NCI-H2107 treated with DMSO at 0.1 percent for 48 hours (cell line): ENCODE data around the gene CDK6.
"Not testable (repeated sequence)": the region's sequence is repeated elsewhere in the genome, so short reads cannot be mapped to it uniquely, and the experiment has no call there.

Experiments used
- DNase-seq: peaks from one replicate; lab custom pipeline; 2025; ENCODE audit not compliant: unreplicated experiment; lab: John Stamatoyannopoulos, UW

Gene CDK6

DNA sequence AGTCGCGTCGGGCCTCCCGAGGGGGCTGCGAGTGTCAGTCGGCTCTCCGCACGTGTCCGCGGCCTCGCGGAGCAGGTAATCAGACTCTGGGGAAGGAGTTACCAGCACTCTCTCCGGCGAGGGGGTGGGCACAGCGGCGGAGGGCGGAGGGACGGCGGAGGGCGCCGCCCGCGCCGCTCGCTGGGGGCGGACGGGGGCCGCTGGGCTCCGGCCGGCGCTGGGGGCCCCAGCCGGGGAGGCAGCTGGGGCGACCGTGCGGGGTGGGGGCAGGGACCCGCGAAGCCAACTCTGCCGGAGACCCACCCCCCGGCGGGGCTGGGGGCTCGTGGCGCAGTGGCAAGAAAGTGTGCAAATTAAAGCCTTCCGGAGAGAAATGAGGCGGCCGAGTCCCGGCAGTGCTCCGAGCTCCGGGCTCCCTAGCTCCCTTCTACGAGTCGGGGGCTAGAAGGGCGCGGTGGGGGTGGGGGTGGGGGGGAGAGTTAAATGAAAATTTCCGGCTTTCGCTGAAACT is at the start of gene CDK6:
Gene CDK6 (minus strand): TSS at position 85 of the 511 bp plus-strand sequence. CDS start 3,250 bp downstream, outside the sequence.
- no peak for DNase-seq

DNA sequence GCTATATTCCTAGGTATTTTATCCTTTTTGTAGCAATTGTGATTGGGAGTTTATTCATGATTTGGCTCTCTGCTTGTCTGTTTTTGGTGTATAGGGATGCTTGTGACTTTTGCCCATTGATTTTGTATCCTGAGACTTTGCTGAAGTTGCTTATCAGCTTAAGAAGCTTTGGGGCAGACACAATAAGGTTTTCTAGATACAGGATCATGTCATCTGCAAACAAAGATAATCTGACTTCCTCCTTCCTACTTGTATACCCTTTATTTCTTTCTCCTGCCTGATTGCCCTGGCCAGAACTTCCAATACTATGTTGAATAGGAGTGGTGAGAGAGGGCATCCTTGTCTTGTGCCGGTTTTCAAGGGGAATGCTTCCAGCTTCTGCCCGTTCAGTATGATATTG is 49.7 kb upstream of the CDK6 start:
- DNase-seq = not testable (repeated sequence)

DNA sequence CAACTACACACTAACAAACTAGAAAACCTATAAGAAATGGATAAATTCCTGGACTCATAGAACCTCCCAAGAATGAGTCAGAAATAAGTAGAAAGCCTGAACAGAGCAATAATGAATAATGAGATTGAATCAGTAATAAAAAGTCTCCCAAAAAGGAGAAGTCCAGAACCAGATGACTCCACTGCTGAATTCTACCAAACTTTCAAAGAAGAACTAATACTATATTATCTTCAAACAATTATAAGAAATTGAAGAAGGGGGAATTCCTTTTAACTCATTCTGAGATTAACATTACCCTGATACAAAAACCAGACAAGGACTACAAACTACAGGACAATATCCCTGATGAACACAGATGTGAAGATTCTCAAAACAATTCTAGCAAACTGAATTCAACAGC is 47.8 kb upstream of the CDK6 start:
- DNase-seq = no peak

DNA sequence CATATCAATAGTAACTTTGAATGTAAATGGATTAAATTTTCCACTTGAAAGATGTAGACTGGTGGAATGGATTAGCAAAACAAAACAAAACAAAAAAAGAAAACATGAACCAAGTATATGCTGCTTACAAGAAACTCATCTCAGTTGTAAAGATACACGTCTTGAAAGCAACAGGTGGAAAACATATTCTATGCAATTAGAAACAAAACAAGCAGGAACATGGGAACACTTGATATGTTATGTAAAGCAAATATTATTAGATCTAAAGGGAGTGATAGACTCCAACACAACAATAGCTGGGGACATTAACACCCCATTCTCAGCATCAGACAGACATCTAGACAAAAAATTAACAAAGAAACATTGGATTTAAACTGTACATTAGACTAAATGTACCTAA is 46.4 kb upstream of the CDK6 start:
- no peak for DNase-seq

DNA sequence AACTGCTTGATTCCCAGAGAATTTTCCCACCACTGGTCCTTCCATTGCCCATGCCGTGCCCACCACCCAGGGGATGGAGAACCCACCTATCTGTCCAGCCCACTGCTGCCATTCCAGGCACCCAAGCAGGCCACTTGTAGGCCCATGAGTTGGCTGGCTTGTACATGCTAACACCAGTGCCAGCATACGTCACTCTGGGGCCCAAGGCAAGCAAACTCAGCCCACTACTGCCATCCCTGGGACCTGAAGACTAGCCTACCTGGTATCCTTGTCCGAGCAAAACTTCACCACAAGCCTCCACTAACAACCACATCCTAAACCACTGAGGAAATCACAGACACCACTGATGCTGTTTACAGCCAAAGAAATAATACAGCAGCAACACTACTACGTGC is 44.7 kb upstream of the CDK6 start:
- DNase-seq = no peak

DNA sequence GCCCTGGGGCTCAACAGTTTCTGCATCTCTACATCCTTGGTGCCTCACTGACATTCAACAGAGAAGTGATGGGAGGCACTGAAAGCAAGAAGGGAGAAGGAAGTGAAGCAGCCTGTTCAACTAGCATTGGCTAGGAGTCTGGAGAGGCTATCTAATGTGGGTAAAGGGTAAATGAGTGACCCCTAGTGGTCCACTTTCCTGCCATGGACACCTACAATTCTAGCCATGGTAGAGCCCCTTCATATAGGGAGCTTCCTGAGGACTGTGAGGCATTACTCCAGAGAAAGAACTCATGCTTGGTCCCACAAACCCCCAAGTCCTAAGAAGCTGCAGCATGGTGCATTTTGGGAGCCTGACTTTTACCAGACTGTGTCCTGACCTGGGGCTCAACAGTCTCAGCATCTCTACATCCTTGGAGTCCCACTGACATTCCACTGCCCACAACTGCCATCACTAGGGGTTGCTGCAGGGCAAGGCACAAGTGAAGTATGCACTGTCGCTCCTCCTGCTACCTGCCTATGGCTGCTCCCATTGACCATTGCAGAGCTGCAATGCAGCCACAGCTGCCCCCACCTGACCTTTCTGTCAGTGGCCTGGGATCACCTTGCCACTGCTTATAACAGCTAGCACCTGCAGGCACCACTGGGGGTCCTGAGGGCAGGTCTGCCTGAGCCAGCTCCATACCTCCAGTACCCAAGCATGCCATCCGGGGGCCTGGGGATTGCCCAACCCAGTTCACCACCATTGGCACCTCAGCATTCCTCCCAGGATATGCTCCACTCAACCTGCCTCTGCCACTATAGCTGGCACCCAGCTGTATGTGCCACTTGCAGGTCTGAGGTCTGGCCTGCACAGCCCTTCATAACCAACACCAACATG is 44.1 kb upstream of the CDK6 start:
- DNase-seq = peak; percentile 3

DNA sequence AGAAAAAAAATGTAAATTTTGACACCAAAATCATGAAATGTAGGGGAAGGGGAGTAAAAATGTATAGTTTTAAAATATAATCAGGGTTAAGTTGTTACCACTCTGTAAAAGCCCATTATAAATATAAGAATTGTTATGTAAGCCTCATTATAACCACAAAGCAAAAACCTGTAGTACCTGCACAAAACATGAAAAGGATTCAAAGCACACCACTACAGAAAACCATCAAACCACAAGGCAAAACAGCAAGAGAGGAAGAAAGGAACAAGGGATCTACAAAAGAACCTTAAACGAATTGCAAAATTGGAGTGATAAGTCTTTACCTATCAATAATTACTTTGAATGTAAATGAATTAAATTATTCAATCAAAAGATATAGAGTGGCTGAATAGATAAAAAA is 41.0 kb upstream of the CDK6 start:
- DNase-seq = no peak

DNA sequence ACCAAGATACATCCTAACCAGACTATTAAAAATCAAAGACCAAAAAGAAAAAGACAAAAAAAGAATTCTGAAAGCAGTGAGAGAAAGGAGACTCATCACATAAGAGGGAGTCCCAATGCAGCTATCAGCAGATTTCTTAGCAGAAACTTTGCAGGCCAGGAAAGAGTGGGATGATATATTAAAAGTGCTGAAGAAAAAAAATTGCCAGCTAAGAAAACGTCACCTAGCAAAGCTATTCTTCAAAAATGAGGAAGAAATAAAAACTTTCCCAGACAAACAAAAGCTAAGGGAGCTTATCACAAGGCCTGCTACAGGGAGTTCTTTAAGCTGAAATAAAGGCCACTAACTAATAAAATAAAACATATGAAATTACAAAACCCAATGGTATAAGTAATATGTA is 40.5 kb upstream of the CDK6 start:
- no peak for DNase-seq

DNA sequence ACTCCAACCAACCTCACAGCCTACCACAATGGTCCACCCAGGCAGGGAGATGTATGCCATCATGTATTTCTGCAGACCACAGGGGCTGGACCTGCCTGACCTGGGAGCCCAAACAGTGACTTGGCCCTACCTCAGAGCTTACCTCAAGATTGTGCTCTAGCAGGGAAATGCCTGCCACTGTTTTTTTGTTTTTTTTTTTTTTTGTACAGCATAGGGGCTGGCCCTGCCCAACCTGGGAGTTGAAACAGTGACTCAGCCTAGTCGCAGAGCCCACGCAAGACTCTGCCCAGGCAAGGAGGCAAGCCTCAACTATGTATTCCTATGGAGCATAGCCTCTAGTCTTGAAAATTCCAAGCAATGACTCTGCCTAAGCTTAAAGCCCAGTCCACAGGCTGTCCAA is 39.3 kb upstream of the CDK6 start:
- no peak for DNase-seq

DNA sequence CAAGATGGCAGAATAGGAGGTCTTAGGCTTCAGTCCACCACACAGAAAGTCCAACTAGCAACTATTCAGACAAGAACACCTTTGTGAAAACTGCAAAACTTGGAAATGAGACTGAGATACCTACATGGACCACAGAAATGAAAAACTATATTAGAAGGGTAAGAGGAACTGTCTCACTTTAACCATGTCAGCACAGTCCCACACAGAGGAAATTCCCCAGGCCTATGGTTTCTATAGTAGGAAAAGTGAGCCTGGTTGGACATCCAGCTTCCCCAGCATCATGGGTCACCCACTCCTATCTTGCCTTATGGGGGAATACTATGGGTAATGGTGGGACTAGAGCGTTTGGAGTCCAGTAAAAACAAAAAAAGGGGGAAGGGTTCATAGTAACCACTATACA is 38.8 kb upstream of the CDK6 start:
- DNase-seq = no peak

DNA sequence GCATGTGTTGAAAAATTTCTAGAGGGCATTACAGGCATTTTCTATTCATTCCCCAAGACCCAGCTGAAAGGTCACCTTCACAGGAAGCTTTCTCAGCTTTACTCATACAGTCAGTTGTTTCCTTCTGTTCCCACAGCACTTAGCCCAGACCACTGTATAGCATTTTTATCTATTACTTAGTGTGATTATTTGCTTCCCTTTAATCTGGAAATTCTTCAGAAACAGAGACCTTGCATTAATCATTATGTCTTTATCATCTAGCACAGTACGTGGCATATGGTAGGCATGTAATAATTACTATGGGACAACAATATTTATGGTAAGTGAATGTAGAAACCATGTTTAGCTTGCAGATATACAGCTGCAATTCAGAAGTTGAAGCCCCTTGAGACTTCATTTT is 38.2 kb upstream of the CDK6 start:
- no peak for DNase-seq

DNA sequence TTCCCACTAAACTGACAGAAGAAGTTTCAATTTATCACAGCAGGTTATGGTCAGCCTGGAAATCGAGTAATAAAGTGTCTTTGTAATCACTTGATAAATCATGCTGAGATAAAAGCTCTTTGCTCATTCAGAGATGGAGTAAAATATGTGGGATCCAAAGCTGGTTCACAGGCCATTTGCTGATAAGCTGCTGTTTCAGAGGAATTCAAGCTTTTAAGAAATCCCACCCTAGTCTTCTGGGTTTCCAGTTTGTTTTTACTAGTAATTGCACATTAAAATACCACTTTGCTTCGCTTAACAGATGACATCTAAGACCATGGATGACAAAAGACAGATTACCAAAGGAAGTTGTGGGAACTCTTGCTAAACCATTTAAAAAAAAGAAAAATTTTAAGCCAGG is 37.4 kb upstream of the CDK6 start:
- no peak for DNase-seq

DNA sequence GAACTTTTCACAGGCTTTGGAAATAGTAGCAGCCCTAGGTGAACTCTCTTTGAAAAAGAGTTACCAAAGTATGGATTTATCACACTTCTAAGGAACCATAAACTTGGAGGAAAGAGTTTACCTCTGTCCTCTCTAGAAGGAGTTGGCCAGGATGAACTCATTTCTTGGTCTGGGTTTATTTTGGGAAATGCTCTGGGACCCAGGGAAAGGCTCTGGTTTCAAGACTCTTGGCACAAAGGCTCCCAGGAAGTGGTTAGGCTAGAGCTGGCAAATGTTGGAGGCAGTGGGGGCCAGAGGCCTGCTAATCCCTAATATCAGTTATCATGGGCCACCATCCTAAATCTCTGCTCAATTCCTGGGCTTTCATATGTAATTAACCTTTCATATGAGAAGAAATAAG is 36.3 kb upstream of the CDK6 start:
- no peak for DNase-seq

DNA sequence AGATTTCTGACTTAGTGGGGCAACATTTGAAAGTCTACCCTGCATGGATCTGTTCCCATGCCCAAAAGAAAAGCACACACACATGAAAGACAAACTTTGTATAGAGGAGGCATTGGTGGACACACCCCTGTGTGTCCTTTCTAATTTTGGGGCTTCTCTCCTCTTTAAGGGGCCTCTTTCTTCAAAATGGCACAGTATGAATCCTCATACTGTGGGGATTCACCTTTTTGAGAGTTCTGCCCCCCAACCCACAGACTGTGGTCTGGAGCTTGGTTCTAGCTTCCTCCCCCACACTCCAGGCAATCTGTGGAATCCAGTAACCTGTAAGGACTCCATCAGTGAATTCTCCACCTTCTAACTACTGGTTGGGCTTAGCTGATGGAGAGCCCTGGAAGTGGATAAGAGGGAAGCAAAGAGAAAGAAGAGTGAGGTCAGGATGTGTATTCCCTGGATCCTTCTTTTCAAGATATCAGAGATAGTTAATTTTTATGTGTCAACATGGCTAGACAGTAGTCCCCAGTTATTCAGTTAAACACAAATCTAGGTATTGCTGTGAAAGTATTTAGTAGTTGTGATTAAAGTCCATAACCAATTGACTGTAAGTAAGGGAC is 32.4 kb upstream of the CDK6 start:
- no peak for DNase-seq

DNA sequence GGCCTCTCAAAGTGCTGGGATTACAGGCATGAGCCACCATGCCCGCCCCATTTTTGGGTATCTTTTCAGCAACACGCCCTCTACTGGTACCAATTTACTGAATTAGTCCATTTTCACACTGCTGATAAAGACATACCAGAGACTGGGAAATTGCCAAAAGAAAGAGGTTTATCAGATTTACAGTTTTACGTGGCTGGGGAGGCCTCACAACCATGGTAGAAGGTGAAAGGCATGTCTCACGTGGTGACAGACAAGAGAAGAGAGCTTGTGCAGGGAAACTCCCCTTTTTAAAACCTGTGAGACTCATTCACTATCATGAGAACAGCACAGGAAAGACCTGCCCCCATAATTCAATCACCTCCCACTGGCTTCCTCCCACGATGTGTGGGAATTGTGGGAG is 27.8 kb upstream of the CDK6 start:
- DNase-seq = not testable (repeated sequence)

DNA sequence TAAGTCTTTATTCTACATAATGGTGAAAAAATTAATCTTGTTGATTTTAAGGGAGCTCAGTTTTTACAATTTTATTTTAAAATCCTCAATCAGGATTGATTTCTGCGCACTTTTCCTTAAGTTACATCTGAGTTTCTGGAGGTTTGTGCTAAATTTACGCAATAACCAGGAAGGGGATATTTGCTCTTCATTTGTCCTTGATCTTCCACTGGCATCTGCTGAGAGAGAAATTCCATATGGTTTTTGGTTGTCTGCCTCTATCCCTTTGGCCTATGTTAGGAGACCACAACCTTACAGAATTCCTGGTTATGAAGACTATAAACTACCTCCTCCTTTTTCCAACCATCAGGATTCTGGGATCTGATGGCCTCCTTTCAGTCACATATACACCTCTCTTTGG is 20.1 kb upstream of the CDK6 start:
- no peak for DNase-seq

DNA sequence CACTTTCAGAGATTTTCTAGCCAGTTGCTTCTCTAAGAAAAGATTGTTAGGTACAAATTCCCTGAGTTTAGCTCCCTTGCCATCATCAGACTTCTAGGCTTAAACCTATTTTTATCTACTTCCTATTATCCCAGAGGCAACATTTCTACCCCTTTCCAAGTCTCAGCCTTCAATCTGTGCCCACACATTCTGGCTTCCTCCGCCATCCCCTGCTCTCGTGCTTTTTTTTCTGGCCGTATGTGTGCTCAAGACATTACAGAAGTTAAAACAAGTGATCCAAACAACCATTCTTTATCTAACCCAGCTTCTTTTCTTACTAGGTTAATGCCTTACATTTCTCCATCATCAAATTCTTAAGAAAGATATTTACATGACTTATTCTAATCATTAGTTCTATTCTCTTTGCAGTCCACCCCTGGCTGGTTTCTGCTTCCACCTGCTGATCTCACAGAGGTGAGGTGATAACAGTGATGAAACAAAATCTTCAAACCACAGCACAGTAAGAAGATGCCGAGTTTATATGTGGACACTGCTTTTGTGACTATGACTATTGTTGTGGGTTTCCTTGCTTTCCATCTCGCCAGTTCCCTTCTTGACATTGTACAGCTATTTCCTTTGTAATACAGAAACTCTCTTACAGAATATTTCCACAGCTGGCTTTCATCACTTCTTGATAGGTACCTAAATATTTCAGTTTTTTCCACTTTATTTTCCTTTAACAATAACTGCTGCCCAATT is 18.3 kb upstream of the CDK6 start:
- DNase-seq = no peak

DNA sequence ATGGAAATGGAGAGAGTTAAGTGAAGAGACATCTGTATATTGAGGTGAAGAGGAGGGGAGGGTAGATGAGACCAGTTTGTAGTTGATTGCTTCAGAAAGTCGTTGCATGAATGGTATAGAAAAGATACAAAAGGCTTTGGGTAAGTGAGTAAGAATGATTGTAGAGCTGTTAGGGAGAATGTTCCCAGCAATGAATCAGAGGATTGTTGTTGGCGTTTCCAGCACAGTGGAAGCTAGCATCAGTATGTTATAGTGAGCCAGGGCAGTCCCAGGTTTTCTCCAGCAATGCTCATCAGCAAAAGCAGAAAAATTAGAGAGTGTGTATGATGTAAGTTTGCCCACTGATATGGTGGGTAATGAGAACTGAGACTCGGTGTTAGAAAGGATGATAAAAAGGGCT is 15.4 kb upstream of the CDK6 start:
- no peak for DNase-seq

DNA sequence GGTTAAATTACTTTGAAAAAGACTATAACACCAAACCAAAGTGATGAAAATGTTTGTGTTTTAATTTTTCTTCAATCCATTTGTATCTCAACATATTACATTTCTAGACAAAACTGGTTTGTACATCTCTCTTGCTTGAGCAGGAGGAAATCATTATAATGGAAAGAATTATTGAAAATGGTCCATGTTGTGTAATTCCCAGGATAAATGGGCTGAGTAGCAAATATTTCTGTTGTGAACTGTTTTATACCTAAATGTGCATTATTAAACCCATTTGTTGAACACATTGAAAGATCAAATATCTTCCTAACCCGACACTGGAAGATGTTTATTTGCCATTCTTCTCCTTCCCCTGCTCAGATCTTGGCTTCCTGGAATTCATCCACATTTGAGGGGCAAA is 14.1 kb upstream of the CDK6 start:
- DNase-seq = no peak

DNA sequence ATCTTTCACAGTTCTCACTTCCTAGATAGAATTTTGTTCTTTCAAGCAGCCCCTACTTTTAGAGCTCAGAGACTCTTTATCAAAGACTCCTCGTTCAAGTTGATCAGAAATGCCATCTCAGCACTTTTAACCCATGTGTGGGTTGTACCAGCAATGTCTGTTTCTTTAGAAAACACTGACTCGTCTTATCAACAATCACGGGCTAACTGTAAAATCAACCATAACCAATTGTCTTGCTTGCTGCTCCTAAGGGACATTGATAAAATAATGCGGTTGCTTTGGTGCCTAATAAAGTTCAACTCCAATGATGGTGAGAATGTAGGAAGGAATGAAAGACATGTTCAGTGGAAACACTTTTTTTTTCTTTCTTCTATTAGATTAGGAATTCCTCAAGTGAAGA is 12.9 kb upstream of the CDK6 start:
- DNase-seq = no peak

DNA sequence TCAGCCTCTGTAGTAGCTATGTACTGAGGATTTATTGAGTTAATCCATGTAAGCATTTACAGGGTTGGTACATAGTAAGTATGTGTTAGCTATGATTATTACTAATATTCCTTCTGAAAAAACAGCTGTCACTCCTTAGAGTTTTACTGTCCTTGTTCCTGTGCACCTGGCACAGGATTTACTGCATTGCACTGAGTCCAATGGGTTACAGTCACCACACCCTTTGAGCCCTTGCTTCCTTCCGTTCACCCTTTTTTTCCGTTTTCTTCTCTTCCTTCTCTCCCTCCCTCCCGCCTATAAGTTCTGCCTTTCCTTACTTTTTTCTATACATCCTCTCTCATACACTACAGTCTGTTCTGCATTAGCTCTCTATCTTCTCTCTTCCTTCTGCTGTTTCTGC is 12.5 kb upstream of the CDK6 start:
- DNase-seq = no peak

DNA sequence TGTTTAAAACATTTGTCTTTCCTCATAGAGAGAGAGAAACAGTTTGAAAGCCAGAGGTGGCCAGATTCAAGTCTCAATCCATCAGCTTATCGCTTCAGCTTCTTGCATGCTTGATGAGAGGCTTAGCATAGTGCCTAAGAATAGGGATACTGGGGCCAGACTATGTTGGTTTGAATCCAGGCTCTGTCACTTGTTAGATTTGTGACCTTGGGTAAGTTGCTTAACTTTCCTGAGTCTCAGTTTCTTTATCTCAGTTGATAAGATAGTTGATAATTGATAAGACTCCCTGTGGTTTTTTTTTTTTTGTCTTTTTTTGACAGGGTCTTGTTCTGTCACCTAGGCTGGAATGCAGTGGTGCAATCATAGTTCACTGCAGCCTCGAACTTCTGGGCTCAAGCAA is 12.1 kb upstream of the CDK6 start:
- no peak for DNase-seq
